ENCODE data around the gene ADD1.
"Not testable (repeated sequence)": the region's sequence is repeated elsewhere in the genome, so short reads cannot be mapped to it uniquely, and the experiment has no call there.

Gene ADD1

DNA sequence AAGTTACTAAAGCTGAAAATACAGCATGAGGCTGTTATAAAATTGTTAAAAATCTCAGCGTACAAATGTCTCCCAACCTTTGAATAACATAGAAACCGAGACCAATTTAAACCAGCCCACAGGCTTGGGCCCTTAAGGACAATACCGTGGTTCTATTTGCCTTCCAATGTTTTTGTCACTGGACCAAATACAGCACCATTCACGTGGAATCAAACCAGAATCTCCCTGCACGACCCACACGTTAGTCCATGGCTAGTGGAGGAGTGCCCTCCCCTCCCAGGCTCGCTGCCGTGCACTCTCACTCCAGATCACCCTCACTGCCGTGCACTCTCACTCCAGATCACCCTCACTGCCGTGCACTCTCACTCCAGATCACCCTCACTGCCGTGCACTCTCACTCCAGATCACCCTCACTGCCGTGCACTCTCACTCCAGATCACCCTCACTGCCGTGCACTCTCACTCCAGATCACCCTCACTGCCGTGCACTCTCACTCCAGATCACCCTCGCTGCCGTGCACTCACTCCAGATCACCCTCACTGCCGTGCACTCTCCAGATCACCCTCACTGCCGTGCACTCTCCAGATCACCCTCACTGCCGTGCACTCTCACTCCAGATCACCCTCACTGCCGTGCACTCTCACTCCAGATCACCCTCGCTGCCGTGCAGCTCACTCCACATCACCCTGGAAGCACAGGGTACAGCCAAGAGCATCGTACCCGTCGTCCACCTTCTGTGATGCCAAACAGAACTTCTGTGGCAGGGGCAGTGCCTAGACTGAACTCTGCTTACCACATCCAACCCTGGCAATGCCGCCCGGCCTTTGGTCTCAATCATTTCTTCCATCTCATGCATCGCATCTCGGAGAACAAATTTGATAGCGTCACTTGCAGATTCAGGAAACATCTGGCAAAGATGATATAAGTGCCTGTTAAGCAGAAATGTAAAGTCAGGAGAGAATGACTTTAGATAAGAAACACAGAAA, 102.3 kb downstream of the ADD1 start:
- not testable (repeated sequence) for H3K27me3 ChIP-seq (ENCODE audit: control insufficient read depth in 2 of 2, insufficient read depth in 2 of 2, low read length in 2 of 2); H3K9ac ChIP-seq (ENCODE audit: low read depth in 1 of 2, low read length in 2 of 2); H3K27ac ChIP-seq (ENCODE audit: low read depth in 2 of 2, low read length in 2 of 2); H3K9me3 ChIP-seq (ENCODE audit: control insufficient read depth in 2 of 2, low read length in 2 of 2); H3K4me3 ChIP-seq (ENCODE audit: low read length in 2 of 2)
- H3K36me3 ChIP-seq (ENCODE audit: control insufficient read depth in 2 of 2, insufficient read depth in 2 of 2, low read length in 2 of 2): peaks cover 78 to 81% of the 10 kb centered on the region in 2 donors
- H3K4me1 ChIP-seq (ENCODE audit: control insufficient read depth in 2 of 2, insufficient read depth in 2 of 2, low read length in 2 of 2): peaks cover 10 to 12% of the 10 kb centered on the region in 2 donors

DNA sequence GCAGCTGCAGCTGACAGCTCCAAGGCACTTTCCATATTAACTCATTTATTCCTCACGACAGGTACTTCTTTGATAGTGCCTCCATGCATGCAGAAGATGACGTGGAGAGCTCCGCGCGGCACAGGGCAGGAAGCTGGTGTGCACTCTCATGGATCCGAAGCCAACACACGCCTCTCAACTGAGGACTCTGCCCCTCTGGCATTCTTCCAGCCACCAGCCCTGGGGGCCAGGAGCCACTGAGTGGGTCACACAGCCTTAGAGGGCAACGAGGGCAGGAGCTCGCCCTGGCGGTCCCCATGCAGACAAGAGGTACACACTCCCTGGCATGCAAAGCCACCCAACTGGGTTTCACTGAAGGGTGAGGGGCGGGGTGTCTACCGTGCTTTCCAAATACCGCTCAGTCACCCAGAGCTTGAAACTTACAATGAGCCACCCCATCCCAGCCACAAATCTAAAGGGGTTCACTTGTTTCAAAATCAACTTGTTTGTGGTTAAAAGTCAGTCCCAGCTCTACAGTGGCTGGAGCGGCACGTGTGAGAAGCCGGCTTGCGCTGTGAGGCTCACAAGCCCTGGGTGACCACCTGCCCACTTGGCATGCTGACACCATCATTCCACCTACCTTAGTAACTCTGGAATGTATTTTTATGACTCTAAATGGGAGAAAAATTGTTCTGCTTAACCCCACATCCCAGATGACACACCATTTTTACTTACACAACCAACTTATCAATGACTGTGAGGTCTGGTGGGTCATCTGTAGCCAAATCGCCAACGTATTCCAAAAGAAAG, 103.4 kb downstream of the ADD1 start:
- H3K4me1 ChIP-seq (ENCODE audit: control insufficient read depth in 2 of 2, insufficient read depth in 2 of 2, low read length in 2 of 2): peaks cover 10 to 12% of the 10 kb centered on the region in 2 donors
- no peaks in the 10 kb centered on the region for H3K27me3 ChIP-seq (ENCODE audit: control insufficient read depth in 2 of 2, insufficient read depth in 2 of 2, low read length in 2 of 2)
- no peak overlapping the region for H3K9ac ChIP-seq (ENCODE audit: low read depth in 1 of 2, low read length in 2 of 2)
- no peaks in the 10 kb centered on the region for H3K9me3 ChIP-seq (ENCODE audit: control insufficient read depth in 2 of 2, low read length in 2 of 2)
- no peak overlapping the region for H3K4me3 ChIP-seq (ENCODE audit: low read length in 2 of 2)
- H3K36me3 ChIP-seq (ENCODE audit: control insufficient read depth in 2 of 2, insufficient read depth in 2 of 2, low read length in 2 of 2): peaks cover 74 to 79% of the 10 kb centered on the region in 2 donors
- H3K27ac ChIP-seq (ENCODE audit: low read depth in 2 of 2, low read length in 2 of 2): no peak overlapping the region

DNA sequence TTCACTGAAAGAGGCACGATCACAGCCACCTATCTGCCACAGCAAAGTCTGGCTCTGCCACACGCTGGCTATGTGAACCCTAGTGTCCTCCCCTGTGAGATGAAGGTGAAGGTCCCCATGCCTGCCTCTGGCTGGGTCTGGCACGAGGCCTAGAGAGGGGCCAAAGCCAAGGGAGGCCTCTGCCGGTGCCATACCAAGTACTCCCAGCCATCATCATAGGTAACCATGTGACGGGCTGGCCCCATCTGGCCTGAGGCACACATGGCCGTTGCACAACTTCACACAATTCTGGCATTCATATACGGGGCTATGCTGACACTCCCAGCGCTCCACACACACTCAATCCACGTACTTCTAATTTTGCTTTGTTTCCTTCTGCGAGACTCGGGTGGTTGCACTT, 104.3 kb downstream of the ADD1 start:
- Histone ChIP-seq H3K4me3 (ENCODE audit: low read length in 2 of 2) (no peak overlapping the region), H3K9me3 (ENCODE audit: control insufficient read depth in 2 of 2, low read length in 2 of 2) (no peaks in the 10 kb centered on the region), H3K27me3 (ENCODE audit: control insufficient read depth in 2 of 2, insufficient read depth in 2 of 2, low read length in 2 of 2) (no peaks in the 10 kb centered on the region), H3K27ac (ENCODE audit: low read depth in 2 of 2, low read length in 2 of 2) (no peak overlapping the region), H3K4me1 (ENCODE audit: control insufficient read depth in 2 of 2, insufficient read depth in 2 of 2, low read length in 2 of 2) (peaks cover 5% of the 10 kb centered on the region in 2 donors), H3K36me3 (ENCODE audit: control insufficient read depth in 2 of 2, insufficient read depth in 2 of 2, low read length in 2 of 2) (peaks cover 76 to 82% of the 10 kb centered on the region in 2 donors), H3K9ac (ENCODE audit: low read depth in 1 of 2, low read length in 2 of 2) (no peak overlapping the region)

DNA sequence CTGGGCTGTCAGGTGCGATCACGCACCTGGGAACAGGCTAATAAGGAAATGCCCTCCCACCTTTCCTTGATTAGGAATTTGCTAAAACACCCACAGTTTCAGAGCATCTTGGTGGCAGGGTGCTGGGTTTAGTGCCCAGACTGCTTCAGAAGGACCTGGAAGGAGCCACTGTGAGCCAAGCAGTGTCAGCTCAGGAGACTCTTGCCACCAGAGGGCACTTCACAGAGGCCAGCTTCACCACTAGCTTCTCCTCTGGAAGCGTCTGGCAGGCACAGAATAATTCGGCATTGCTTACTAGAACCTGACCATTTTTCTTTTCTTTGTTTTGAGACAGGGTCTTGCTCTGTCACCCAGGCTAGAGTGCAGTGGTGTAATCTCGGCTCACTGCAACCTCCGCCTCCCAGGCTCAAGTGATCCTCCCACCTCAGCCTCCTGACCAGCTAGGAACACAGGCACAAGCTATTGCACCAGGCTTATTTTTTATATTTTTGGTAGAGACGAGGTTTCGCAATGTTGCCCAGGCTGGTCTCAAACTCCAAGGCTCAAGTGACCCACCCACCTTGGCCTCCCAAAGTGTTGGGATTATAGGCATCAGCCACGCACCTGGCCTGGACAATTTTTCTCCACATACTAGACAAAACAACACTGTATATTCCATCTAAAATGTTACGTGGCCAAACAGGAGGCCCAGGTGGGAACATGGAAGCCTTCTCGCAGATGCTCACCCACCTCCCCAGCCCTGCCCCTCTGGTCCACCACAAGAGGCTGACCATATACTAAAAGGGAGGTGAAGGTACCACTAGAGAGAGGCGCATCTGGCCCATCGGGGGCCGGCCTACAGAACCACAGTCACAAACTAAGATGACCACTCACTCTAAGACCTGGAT, 105.5 kb downstream of the ADD1 start:
- Histone ChIP-seq H3K4me3 (ENCODE audit: low read length in 2 of 2) (no peak overlapping the region), H3K27me3 (ENCODE audit: control insufficient read depth in 2 of 2, insufficient read depth in 2 of 2, low read length in 2 of 2) (no peaks in the 10 kb centered on the region), H3K27ac (ENCODE audit: low read depth in 2 of 2, low read length in 2 of 2) (no peak overlapping the region), H3K4me1 (ENCODE audit: control insufficient read depth in 2 of 2, insufficient read depth in 2 of 2, low read length in 2 of 2) (no peaks in the 10 kb centered on the region), H3K36me3 (ENCODE audit: control insufficient read depth in 2 of 2, insufficient read depth in 2 of 2, low read length in 2 of 2) (peaks cover 75 to 80% of the 10 kb centered on the region in 2 donors), H3K9me3 (ENCODE audit: control insufficient read depth in 2 of 2, low read length in 2 of 2) (no peaks in the 10 kb centered on the region), H3K9ac (ENCODE audit: low read depth in 1 of 2, low read length in 2 of 2) (no peak overlapping the region)

GRCh38 chr4:2949782-2950125, 106.1 kb downstream of the ADD1 start:
- Histone ChIP-seq H3K9me3 (ENCODE audit: control insufficient read depth in 2 of 2, low read length in 2 of 2) (no peaks in the 10 kb centered on the region), H3K27ac (ENCODE audit: low read depth in 2 of 2, low read length in 2 of 2) (no peak overlapping the region), H3K36me3 (ENCODE audit: control insufficient read depth in 2 of 2, insufficient read depth in 2 of 2, low read length in 2 of 2) (peaks cover 75 to 81% of the 10 kb centered on the region in 2 donors), H3K9ac (ENCODE audit: low read depth in 1 of 2, low read length in 2 of 2) (no peak overlapping the region), H3K4me1 (ENCODE audit: control insufficient read depth in 2 of 2, insufficient read depth in 2 of 2, low read length in 2 of 2) (no peaks in the 10 kb centered on the region), H3K4me3 (ENCODE audit: low read length in 2 of 2) (no peak overlapping the region), H3K27me3 (ENCODE audit: control insufficient read depth in 2 of 2, insufficient read depth in 2 of 2, low read length in 2 of 2) (no peaks in the 10 kb centered on the region)

DNA sequence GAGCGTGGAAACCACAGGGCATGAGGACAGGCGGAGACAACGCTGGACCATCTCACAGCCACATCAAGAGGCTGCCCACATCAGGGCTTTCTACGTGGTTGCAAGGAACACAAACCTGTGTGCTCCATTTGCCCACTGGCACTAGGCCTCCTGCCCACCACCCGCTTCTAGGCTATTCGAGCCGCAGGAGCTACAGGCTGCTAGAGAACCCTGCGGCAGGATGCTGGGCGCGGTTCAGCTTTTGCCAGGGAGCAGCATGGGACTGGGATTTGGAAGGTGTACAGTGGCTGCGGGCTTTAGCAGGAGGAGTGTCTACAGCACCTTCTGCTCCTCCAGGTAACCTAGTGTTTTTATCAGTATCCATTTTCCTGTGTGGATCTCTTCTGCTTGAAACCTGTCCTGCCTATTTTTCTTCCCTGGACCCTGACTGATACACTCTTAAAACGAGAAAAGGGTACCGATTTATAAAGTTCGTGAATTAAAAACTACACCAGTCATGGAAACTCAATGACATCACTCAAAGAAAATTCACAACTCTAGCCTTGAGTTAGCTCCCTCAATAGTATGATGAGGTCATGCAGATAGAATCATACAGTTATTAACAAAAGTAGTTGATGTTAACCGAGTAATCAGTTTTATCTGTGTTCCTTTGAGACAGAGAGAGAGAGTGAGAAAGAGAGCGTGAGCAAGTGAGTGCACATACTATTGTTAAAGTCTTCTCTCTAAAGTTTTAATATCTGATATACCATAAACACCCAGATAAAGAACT, 106.8 kb downstream of the ADD1 start:
- no peaks in the 10 kb centered on the region for H3K4me1 ChIP-seq (ENCODE audit: control insufficient read depth in 2 of 2, insufficient read depth in 2 of 2, low read length in 2 of 2)
- no peaks in the 10 kb centered on the region for H3K9me3 ChIP-seq (ENCODE audit: control insufficient read depth in 2 of 2, low read length in 2 of 2)
- no peak overlapping the region for H3K9ac ChIP-seq (ENCODE audit: low read depth in 1 of 2, low read length in 2 of 2)
- no peak overlapping the region for H3K27ac ChIP-seq (ENCODE audit: low read depth in 2 of 2, low read length in 2 of 2)
- no peak overlapping the region for H3K4me3 ChIP-seq (ENCODE audit: low read length in 2 of 2)
- no peaks in the 10 kb centered on the region for H3K27me3 ChIP-seq (ENCODE audit: control insufficient read depth in 2 of 2, insufficient read depth in 2 of 2, low read length in 2 of 2)
- peaks cover 69 to 75% of the 10 kb centered on the region in 2 donors for H3K36me3 ChIP-seq (ENCODE audit: control insufficient read depth in 2 of 2, insufficient read depth in 2 of 2, low read length in 2 of 2)

- Histone ChIP-seq H3K9me3 (ENCODE audit: control insufficient read depth in 2 of 2, low read length in 2 of 2) (no peaks in the 10 kb centered on the region), H3K4me1 (ENCODE audit: control insufficient read depth in 2 of 2, insufficient read depth in 2 of 2, low read length in 2 of 2) (no peaks in the 10 kb centered on the region), H3K4me3 (ENCODE audit: low read length in 2 of 2) (no peak overlapping the region), H3K9ac (ENCODE audit: low read depth in 1 of 2, low read length in 2 of 2) (no peak overlapping the region), H3K36me3 (ENCODE audit: control insufficient read depth in 2 of 2, insufficient read depth in 2 of 2, low read length in 2 of 2) (peaks cover 48 to 66% of the 10 kb centered on the region in 2 donors), H3K27ac (ENCODE audit: low read depth in 2 of 2, low read length in 2 of 2) (no peak overlapping the region), H3K27me3 (ENCODE audit: control insufficient read depth in 2 of 2, insufficient read depth in 2 of 2, low read length in 2 of 2) (no peaks in the 10 kb centered on the region)
Measured at GRCh38 chr4:2953496-2953895, 109.9 kb downstream of the ADD1 start.

- Histone ChIP-seq H3K4me3 (ENCODE audit: low read length in 2 of 2) (no peak overlapping the region), H3K4me1 (ENCODE audit: control insufficient read depth in 2 of 2, insufficient read depth in 2 of 2, low read length in 2 of 2) (no peaks in the 10 kb centered on the region), H3K27ac (ENCODE audit: low read depth in 2 of 2, low read length in 2 of 2) (no peak overlapping the region), H3K36me3 (ENCODE audit: control insufficient read depth in 2 of 2, insufficient read depth in 2 of 2, low read length in 2 of 2) (peaks cover 43 to 61% of the 10 kb centered on the region in 2 donors), H3K9ac (ENCODE audit: low read depth in 1 of 2, low read length in 2 of 2) (no peak overlapping the region), H3K27me3 (ENCODE audit: control insufficient read depth in 2 of 2, insufficient read depth in 2 of 2, low read length in 2 of 2) (no peaks in the 10 kb centered on the region), H3K9me3 (ENCODE audit: control insufficient read depth in 2 of 2, low read length in 2 of 2) (no peaks in the 10 kb centered on the region)
Measured at GRCh38 chr4:2954358-2955185, 110.9 kb downstream of the ADD1 start.
